ENCODE measurements around the gene FAM118B.

The FAM118B gene

DNA sequence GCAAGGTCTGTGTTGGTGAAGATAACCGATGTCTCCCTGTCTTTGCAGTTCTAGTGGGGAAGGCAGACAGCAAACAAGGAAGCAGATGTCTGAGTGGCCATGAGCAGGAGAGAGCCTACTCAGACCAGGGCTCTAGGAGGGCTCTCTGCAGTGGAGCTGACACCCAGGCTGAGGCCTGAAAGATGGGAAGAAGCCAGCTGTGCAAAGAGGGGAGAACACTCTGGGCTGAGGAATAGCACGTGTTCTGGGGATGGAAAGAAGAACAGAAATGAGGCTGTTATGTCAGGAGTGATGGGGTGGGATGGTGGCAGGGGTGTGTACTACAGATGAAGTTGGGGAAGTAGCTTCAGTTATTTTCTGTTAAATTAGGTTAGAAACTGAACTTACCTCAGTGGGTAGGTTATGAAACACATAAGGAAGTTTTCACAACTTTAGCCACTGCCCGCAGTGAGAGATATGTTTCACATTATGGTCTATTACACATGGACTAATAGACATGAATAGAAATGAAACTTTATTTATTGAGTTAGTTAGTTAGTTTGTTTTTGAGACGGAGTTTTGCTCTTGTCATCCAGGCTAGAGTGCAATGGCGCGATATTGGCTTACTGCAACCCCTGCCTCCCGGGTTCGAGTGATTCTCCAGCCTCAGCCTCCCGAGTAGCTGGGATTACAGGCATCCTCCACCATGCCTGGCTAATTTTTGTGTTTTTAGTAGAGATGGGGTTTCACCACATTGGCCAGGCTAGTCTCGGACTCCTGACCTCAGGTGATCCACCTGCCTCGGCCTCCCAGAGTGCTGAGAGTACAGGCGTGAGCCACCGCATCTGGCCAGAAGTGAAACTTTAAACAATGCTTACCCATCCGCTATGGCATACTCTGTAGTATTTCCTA, 100.1 kb downstream of the FAM118B start:
- no peak for DNase-seq (ENCODE audit: low read depth)
